Neural cell (in vitro differentiated cells): ENCODE data around the gene TENT4A. TPM values are rescaled to one million over a fixed set of nuclear protein-coding genes. Genes with fewer than 3 reads are reported as not detected.

Experiments used
- H2AFZ ChIP-seq: fragments of 200-600, 300-800 bp; sonication (generic), shearing (Covaris generic); 2 replicates; pipeline ENCODE4 v1.6.0; 2014; ENCODE audit warnings: low read depth, mild to moderate bottlenecking, antibody characterized with exemption, low read length, moderate library complexity
- H3F3A ChIP-seq: fragments of 200-600 bp; shearing (Covaris generic); 2 replicates; pipeline ENCODE4 v1.6.1; 2016; ENCODE audit warnings: mild to moderate bottlenecking, moderate library complexity, mixed read lengths, antibody characterized with exemption, low read length; ENCODE audit not compliant: insufficient read depth, poor library complexity, severe bottlenecking
- H3K27ac ChIP-seq: fragments of 200-600, 300-800 bp; sonication (generic), shearing (Covaris generic); 2 replicates; pipeline ENCODE4 v1.5.1; 2014; ENCODE audit warnings: mild to moderate bottlenecking, low read length, moderate library complexity
- H3K27me3 ChIP-seq: fragments of 300-800, 200-600 bp; sonication (generic), shearing (Covaris generic); 2 replicates; pipeline ENCODE4 v1.6.0; 2014; ENCODE audit warnings: mild to moderate bottlenecking, low read depth, low read length, moderate library complexity; ENCODE audit not compliant: insufficient read depth
- H3K36me3 ChIP-seq: fragments of 300-800, 200-600 bp; sonication (generic), shearing (Covaris generic); 2 replicates; pipeline ENCODE4 v1.5.1; 2014; ENCODE audit warnings: mild to moderate bottlenecking, antibody characterized with exemption, low read length, moderate library complexity; ENCODE audit not compliant: insufficient read depth
- H3K4me2 ChIP-seq: fragments of 300-800, 200-600 bp; sonication (generic), shearing (Covaris generic); 2 replicates; pipeline ENCODE4 v1.6.0; 2014; ENCODE audit warnings: mild to moderate bottlenecking, low read length
- H3K4me3 ChIP-seq: fragments of 300-800, 200-600 bp; sonication (generic), shearing (Covaris generic); 2 replicates; pipeline ENCODE4 v1.5.1; 2014; ENCODE audit warnings: mild to moderate bottlenecking, low read length, moderate library complexity
- H3K79me2 ChIP-seq: fragments of 200-600 bp; shearing (Covaris generic); replicated peaks from 2 replicates; pipeline ENCODE4 v1.6.0; 2014; ENCODE audit warnings: mild to moderate bottlenecking, low read length, moderate library complexity; ENCODE audit not compliant: insufficient read depth
- H3K9ac ChIP-seq: fragments of 300-800, 200-600 bp; sonication (generic), shearing (Covaris generic); 2 replicates; pipeline ENCODE4 v1.6.1; 2016; ENCODE audit warnings: mild to moderate bottlenecking, low read length, mixed read lengths
- H3K9me2 ChIP-seq: fragments of 200-600 bp; shearing (Covaris generic); 2 replicates; pipeline ENCODE4 v1.6.1; 2016; ENCODE audit warnings: mild to moderate bottlenecking, low read length, mixed read lengths; ENCODE audit not compliant: insufficient read depth
- H3K9me3 ChIP-seq: fragments of 200-600, 300-800 bp; sonication (generic), shearing (Covaris generic); 2 replicates; pipeline ENCODE4 v1.6.1; 2016; ENCODE audit warnings: mild to moderate bottlenecking, mixed run types, low read length, moderate library complexity, mixed read lengths
- H4K20me1 ChIP-seq: fragments of 200-600 bp; shearing (Covaris generic); 2 replicates; pipeline ENCODE4 v1.6.1; 2016; ENCODE audit warnings: mild to moderate bottlenecking, mixed run types; ENCODE audit not compliant: insufficient read depth
- EP300 ChIP-seq: fragments of 450-650 bp; conservative IDR thresholded peaks from 2 replicates; pipeline ENCODE4 v1.6.1; 2014; ENCODE audit warnings: antibody characterized with exemption, mild to moderate bottlenecking, moderate library complexity; ENCODE audit not compliant: poor library complexity, severe bottlenecking
- EZH2 ChIP-seq: fragments of 200-600, 300-800 bp; shearing (Covaris generic), sonication (generic); IDR thresholded peaks from 2 replicates; pipeline ENCODE4 v1.6.1; 2014; ENCODE audit warnings: antibody characterized with exemption, low read length, borderline replicate concordance, mild to moderate bottlenecking; ENCODE audit not compliant: insufficient read depth, poor library complexity, severe bottlenecking
- MXI1 ChIP-seq: fragments of 450-650 bp; conservative IDR thresholded peaks from 2 replicates; pipeline ENCODE4 v1.6.1; 2014; ENCODE audit warnings: antibody characterized with exemption, mild to moderate bottlenecking; ENCODE audit not compliant: poor library complexity, severe bottlenecking
- POLR2AphosphoS5 ChIP-seq: IDR thresholded peaks from 2 replicates; pipeline ENCODE4 v1.6.1; 2012
- RAD21 ChIP-seq: fragments of 450-650 bp; conservative IDR thresholded peaks from 2 replicates; pipeline ENCODE4 v1.6.1; 2014; ENCODE audit warnings: antibody characterized with exemption, mild to moderate bottlenecking, moderate library complexity
- SMC3 ChIP-seq: fragments of 450-650 bp; conservative IDR thresholded peaks from 2 replicates; pipeline ENCODE4 v1.6.1; 2014; ENCODE audit warnings: antibody characterized with exemption, mild to moderate bottlenecking, moderate library complexity; ENCODE audit not compliant: poor library complexity
- TAF1 ChIP-seq: IDR thresholded peaks from 2 replicates; pipeline ENCODE4 v1.6.1; 2012; ENCODE audit warnings: low read depth
- polyA plus RNA-seq: library from polyadenylated mRNA; depleted of rRNA; stranded (reverse); fragments of >200 nt; gene quantifications from 2 replicates; pipeline ENCODE4 v1.2.3, GENCODE V29; 2014
- TF ChIP-seq, protein P1 (sequence below): fragments of 450-650 bp; IDR thresholded peaks from 2 replicates; pipeline ENCODE4 v1.5.1; 2014; ENCODE audit warnings: antibody characterized with exemption, mild to moderate bottlenecking, moderate library complexity; ENCODE audit not compliant: poor library complexity, severe bottlenecking
- TF ChIP-seq, protein P2 (sequence below): IDR thresholded peaks from 2 replicates; pipeline ENCODE4 v1.6.1; 2012; ENCODE audit warnings: borderline replicate concordance

The TENT4A gene
- polyA plus RNA-seq, 1 donor from 2014 or later, result 12.1 TPM

DNA sequence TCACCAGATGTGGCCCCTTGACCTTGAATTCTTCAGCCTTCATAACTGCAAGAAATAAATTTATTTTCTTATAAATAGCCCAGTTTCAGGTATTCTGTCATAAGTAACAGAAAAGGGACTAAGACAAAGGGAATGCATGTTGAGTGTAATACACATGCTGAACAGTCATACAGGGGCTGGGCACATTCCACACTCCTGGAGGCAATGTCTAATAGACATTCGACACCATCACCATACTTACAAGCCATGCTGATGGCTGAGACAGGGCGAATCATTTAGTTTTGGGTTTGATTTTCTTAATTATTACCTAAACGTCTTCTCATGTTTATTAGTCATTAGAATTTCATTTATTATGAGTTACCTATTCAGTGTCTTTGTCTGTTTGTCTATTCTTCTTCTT lies 68.5 kb downstream of the TENT4A start:
- TF ChIP-seq, protein P1, sequence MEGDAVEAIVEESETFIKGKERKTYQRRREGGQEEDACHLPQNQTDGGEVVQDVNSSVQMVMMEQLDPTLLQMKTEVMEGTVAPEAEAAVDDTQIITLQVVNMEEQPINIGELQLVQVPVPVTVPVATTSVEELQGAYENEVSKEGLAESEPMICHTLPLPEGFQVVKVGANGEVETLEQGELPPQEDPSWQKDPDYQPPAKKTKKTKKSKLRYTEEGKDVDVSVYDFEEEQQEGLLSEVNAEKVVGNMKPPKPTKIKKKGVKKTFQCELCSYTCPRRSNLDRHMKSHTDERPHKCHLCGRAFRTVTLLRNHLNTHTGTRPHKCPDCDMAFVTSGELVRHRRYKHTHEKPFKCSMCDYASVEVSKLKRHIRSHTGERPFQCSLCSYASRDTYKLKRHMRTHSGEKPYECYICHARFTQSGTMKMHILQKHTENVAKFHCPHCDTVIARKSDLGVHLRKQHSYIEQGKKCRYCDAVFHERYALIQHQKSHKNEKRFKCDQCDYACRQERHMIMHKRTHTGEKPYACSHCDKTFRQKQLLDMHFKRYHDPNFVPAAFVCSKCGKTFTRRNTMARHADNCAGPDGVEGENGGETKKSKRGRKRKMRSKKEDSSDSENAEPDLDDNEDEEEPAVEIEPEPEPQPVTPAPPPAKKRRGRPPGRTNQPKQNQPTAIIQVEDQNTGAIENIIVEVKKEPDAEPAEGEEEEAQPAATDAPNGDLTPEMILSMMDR, result no peak
- Histone ChIP-seq H3K4me3 (no peak overlapping the region), H3K9me3 (no peaks in the 10 kb centered on the region), H3K36me3 (no peaks in the 10 kb centered on the region), H3K27ac (no peak overlapping the region), H3K9ac (no peak overlapping the region), H3K27me3 (no peaks in the 10 kb centered on the region), H3K9me2 (no peaks in the 10 kb centered on the region), H4K20me1 (no peaks in the 10 kb centered on the region), H3K79me2 (no peaks in the 10 kb centered on the region), H3K4me2 (no peak overlapping the region), H2AFZ (no peak overlapping the region), H3F3A (no peaks in the 10 kb centered on the region)

DNA sequence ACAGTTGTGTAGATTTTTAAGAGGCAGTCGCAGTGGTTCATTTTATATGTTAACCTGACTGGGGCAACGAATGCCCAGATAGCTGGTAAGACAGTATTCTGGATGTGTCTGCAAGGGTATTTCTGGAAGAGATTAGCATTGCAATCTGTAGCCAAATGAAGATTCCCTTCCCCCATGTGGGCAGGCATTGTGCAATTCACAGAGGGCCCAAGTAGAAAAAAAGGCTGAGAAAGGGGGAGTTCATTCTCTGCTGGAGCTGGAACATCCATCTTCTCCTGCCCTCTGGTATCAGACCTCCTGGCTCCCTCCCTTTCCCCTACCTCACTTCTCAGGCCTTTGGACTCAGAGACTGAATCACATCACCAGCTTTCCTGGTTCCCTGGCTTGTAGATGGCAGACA lies 70.6 kb downstream of the TENT4A start:
- no peaks in the 10 kb centered on the region for H3F3A ChIP-seq
- H3K9me3 ChIP-seq, result no peaks in the 10 kb centered on the region
- H3K9ac ChIP-seq, result no peak overlapping the region
- H3K9me2 ChIP-seq, result no peaks in the 10 kb centered on the region
- no peaks in the 10 kb centered on the region for H3K36me3 ChIP-seq
- no peak overlapping the region for H3K4me3 ChIP-seq
- no peak overlapping the region for H2AFZ ChIP-seq
- H3K79me2 ChIP-seq, result no peaks in the 10 kb centered on the region
- TF ChIP-seq POLR2AphosphoS5 (no peak), EZH2 (no peak), SMC3 (no peak), TAF1 (no peak), RAD21 (no peak), EP300 (no peak), MXI1 (no peak)
- TF ChIP-seq, protein P2, sequence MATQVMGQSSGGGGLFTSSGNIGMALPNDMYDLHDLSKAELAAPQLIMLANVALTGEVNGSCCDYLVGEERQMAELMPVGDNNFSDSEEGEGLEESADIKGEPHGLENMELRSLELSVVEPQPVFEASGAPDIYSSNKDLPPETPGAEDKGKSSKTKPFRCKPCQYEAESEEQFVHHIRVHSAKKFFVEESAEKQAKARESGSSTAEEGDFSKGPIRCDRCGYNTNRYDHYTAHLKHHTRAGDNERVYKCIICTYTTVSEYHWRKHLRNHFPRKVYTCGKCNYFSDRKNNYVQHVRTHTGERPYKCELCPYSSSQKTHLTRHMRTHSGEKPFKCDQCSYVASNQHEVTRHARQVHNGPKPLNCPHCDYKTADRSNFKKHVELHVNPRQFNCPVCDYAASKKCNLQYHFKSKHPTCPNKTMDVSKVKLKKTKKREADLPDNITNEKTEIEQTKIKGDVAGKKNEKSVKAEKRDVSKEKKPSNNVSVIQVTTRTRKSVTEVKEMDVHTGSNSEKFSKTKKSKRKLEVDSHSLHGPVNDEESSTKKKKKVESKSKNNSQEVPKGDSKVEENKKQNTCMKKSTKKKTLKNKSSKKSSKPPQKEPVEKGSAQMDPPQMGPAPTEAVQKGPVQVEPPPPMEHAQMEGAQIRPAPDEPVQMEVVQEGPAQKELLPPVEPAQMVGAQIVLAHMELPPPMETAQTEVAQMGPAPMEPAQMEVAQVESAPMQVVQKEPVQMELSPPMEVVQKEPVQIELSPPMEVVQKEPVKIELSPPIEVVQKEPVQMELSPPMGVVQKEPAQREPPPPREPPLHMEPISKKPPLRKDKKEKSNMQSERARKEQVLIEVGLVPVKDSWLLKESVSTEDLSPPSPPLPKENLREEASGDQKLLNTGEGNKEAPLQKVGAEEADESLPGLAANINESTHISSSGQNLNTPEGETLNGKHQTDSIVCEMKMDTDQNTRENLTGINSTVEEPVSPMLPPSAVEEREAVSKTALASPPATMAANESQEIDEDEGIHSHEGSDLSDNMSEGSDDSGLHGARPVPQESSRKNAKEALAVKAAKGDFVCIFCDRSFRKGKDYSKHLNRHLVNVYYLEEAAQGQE, result no peak
- TF ChIP-seq, protein P1, result no peak
- H3K27ac ChIP-seq, result no peak overlapping the region
- no peaks in the 10 kb centered on the region for H4K20me1 ChIP-seq
- no peak overlapping the region for H3K4me2 ChIP-seq
- no peaks in the 10 kb centered on the region for H3K27me3 ChIP-seq
